ENCODE measurements around the gene KRTAP10-2. TPM values are rescaled to one million over a fixed set of nuclear protein-coding genes. Genes with fewer than 3 reads are reported as not detected.

KRTAP10-2 gene
- total and polyA plus RNA-seq, 2 donors (not counting 1 experiment from before 2014, with no cell fraction given) = not detected

- Histone ChIP-seq H3K4me1 (ENCODE audit: control insufficient read depth, extremely low read depth, insufficient read depth, low read length) (no peaks in the 10 kb centered on the region), H3K27ac (ENCODE audit: insufficient read depth, low read length) (no peak overlapping the region), H3K36me3 (ENCODE audit: control insufficient read depth, insufficient read depth, low read length) (no peaks in the 10 kb centered on the region), H3K79me2 (ENCODE audit: control insufficient read depth, insufficient read depth, low read length) (no peaks in the 10 kb centered on the region), H4K20me1 (ENCODE audit: control insufficient read depth, extremely low read depth, insufficient read depth, low read length) (no peaks in the 10 kb centered on the region), H3K4me2 (ENCODE audit: extremely low read depth, insufficient read depth, low read length) (no peak overlapping the region), H3K4me3 (replicated peaks in 1 of 4; ENCODE audit: control extremely low read depth in 1 of 4, insufficient read depth in 1 of 4, low read depth in 3 of 4, low read length in 4 of 4) (no peak overlapping the region), H3K27me3 (ENCODE audit: control insufficient read depth, insufficient read depth, low read length) (no peaks in the 10 kb centered on the region), H3K9ac (ENCODE audit: insufficient read depth, low read length) (no peak overlapping the region), H3K9me3 (ENCODE audit: control insufficient read depth, insufficient read depth, low read depth, low read length) (no peaks in the 10 kb centered on the region), H2AFZ (ENCODE audit: low read length) (no peak overlapping the region)
- TF ChIP-seq EZH2 (IDR thresholded peaks at IDR 0.05; ENCODE audit: low read length, missing control alignments) (no peak), CTCF (conservative IDR thresholded peaks at IDR 0.05 in 1 of 2, IDR thresholded peaks at IDR 0.05 in 1 of 2; ENCODE audit: low read depth in 1 of 2, low read length in 2 of 2) (no peak)
- no peak for DNase-seq (ENCODE audit: low read depth in 2 of 2)
Measured at GRCh38 chr21:44529503-44530125, 21.7 kb downstream of the KRTAP10-2 start.

DNA sequence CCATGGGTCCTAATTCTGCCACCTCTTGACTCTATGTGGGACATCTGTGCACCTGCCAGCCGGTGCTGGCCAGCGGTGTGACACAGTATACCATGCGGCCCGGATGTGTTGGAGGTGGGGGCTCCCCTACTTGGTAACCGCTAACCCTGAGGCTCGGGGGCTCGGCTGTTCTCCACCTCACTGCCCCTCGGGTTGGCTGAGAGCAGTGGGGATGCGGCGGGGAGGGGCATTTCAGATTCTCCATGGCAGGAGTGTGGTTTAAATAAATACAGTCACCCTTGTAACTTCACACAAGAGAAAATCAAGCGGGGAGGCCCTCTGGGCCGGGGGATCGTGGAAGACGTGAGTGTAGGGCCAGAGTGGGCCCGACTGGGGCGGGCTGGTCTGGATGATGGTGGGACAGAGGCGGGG is 22.3 kb downstream of the KRTAP10-2 start:
- Histone ChIP-seq H2AFZ (ENCODE audit: low read length) (no peak overlapping the region), H3K4me1 (ENCODE audit: control insufficient read depth, extremely low read depth, insufficient read depth, low read length) (no peaks in the 10 kb centered on the region), H3K4me3 (replicated peaks in 1 of 4; ENCODE audit: control extremely low read depth in 1 of 4, insufficient read depth in 1 of 4, low read depth in 3 of 4, low read length in 4 of 4) (no peak overlapping the region), H3K9ac (ENCODE audit: insufficient read depth, low read length) (no peak overlapping the region), H3K9me3 (ENCODE audit: control insufficient read depth, insufficient read depth, low read depth, low read length) (no peaks in the 10 kb centered on the region), H3K36me3 (ENCODE audit: control insufficient read depth, insufficient read depth, low read length) (no peaks in the 10 kb centered on the region), H3K4me2 (ENCODE audit: extremely low read depth, insufficient read depth, low read length) (no peak overlapping the region), H3K27me3 (ENCODE audit: control insufficient read depth, insufficient read depth, low read length) (no peaks in the 10 kb centered on the region), H3K27ac (ENCODE audit: insufficient read depth, low read length) (no peak overlapping the region), H3K79me2 (ENCODE audit: control insufficient read depth, insufficient read depth, low read length) (no peaks in the 10 kb centered on the region), H4K20me1 (ENCODE audit: control insufficient read depth, extremely low read depth, insufficient read depth, low read length) (no peaks in the 10 kb centered on the region)
- no peak for DNase-seq (ENCODE audit: low read depth in 2 of 2)
- TF ChIP-seq EZH2 (IDR thresholded peaks at IDR 0.05; ENCODE audit: low read length, missing control alignments) (no peak), CTCF (conservative IDR thresholded peaks at IDR 0.05 in 1 of 2, IDR thresholded peaks at IDR 0.05 in 1 of 2; ENCODE audit: low read depth in 1 of 2, low read length in 2 of 2) (no peak)

GRCh38 chr21:44528634-44528995 is 22.7 kb downstream of the KRTAP10-2 start:
- Histone ChIP-seq H3K9ac (ENCODE audit: insufficient read depth, low read length) (no peak overlapping the region), H3K4me2 (ENCODE audit: extremely low read depth, insufficient read depth, low read length) (no peak overlapping the region), H2AFZ (ENCODE audit: low read length) (no peak overlapping the region), H4K20me1 (ENCODE audit: control insufficient read depth, extremely low read depth, insufficient read depth, low read length) (no peaks in the 10 kb centered on the region), H3K9me3 (ENCODE audit: control insufficient read depth, insufficient read depth, low read depth, low read length) (no peaks in the 10 kb centered on the region), H3K27ac (ENCODE audit: insufficient read depth, low read length) (no peak overlapping the region), H3K4me3 (replicated peaks in 1 of 4; ENCODE audit: control extremely low read depth in 1 of 4, insufficient read depth in 1 of 4, low read depth in 3 of 4, low read length in 4 of 4) (no peak overlapping the region), H3K79me2 (ENCODE audit: control insufficient read depth, insufficient read depth, low read length) (no peaks in the 10 kb centered on the region), H3K4me1 (ENCODE audit: control insufficient read depth, extremely low read depth, insufficient read depth, low read length) (no peaks in the 10 kb centered on the region), H3K36me3 (ENCODE audit: control insufficient read depth, insufficient read depth, low read length) (no peaks in the 10 kb centered on the region), H3K27me3 (ENCODE audit: control insufficient read depth, insufficient read depth, low read length) (no peaks in the 10 kb centered on the region)
- DNase-seq (ENCODE audit: low read depth in 2 of 2) = no peak
- TF ChIP-seq CTCF (conservative IDR thresholded peaks at IDR 0.05 in 1 of 2, IDR thresholded peaks at IDR 0.05 in 1 of 2; ENCODE audit: low read depth in 1 of 2, low read length in 2 of 2) (no peak), EZH2 (IDR thresholded peaks at IDR 0.05; ENCODE audit: low read length, missing control alignments) (no peak)

Measured in fibroblast of lung (primary cell).